VCaP (cell line): ENCODE measurements around the gene GEMIN4.

Source experiments
- H3K27ac ChIP-seq: fragments of 450-650 bp; 2 replicates; pipeline ENCODE4 v1.5.1; 2017
- TF ChIP-seq, protein P1 (sequence below): fragments of 450-650 bp; conservative IDR thresholded peaks from 2 replicates; pipeline ENCODE4 v1.5.1; 2017; ENCODE audit warnings: mild to moderate bottlenecking, moderate library complexity

The GEMIN4 gene

DNA sequence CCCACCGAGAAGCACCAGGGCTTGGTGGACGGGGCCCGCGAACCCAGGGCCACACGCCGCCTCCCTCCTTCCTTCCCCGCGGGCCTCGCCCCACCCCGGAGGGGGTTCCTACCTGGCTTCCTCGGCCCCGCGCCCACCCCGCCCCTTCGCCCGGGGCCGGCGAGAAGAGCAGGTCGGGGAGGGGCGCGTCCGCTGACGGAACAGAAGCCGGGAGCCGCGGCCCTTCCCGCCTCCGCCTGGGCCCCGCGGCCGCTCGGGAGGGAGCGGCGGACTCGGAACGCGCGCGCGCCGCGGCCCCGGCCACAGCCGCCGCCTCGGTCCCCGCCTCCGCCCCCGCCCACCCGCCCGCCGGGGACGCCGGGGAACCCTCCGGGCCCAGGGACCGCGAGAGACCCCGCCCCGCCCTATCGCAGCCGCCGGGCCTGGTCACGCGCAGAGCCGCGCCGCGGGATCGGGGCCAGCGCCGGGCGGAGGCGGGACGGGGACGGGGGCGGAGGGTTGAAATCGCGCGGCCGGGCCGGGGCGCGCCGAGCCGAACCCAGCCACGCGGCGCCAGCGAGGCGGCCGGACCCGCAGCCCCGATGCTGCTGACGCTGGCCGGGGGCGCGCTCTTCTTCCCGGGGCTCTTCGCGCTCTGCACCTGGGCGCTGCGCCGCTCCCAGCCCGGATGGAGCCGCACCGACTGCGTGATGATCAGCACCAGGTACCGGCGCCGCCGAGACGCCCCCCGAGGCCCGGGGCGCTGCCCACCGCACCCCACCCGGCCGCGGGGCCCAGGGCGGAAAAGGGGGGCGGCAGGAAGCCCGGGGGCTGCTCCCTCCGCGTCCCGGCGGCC, 19.8 kb downstream of the GEMIN4 start, which contains the start of gene TLCD3A:
Gene TLCD3A, plus strand, starts transcription at position 530 of the 835 bp plus-strand sequence. Its CDS starts 52 bp downstream, at position 582.
- TF ChIP-seq, protein P1, sequence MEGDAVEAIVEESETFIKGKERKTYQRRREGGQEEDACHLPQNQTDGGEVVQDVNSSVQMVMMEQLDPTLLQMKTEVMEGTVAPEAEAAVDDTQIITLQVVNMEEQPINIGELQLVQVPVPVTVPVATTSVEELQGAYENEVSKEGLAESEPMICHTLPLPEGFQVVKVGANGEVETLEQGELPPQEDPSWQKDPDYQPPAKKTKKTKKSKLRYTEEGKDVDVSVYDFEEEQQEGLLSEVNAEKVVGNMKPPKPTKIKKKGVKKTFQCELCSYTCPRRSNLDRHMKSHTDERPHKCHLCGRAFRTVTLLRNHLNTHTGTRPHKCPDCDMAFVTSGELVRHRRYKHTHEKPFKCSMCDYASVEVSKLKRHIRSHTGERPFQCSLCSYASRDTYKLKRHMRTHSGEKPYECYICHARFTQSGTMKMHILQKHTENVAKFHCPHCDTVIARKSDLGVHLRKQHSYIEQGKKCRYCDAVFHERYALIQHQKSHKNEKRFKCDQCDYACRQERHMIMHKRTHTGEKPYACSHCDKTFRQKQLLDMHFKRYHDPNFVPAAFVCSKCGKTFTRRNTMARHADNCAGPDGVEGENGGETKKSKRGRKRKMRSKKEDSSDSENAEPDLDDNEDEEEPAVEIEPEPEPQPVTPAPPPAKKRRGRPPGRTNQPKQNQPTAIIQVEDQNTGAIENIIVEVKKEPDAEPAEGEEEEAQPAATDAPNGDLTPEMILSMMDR = no peak
- H3K27ac ChIP-seq = peak within 1 kb of the TSS; percentile 98

DNA sequence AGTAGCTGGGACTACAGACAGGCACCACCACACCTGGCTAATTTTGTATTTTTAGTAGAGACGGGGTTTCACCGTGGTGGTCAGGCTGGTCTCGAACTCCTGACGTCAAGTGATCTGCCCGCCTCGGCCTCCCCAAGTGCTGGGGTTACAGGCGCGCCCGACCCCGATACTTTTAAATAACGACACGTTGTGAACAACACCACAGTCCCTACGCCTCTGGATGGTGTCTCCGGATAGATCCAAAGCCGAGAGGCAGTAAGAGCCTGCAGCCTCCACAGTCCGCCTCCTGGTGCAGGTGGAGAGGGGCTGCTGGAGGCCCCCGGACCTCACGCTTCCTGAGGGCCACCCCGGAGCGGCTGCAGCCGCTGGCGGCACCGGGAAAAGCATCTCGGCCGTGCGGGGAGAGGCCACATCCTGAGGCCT, 20.4 kb downstream of the GEMIN4 start:
- TF ChIP-seq, protein P1 = no peak
- H3K27ac ChIP-seq = peak overlapping the region; percentile 98

DNA sequence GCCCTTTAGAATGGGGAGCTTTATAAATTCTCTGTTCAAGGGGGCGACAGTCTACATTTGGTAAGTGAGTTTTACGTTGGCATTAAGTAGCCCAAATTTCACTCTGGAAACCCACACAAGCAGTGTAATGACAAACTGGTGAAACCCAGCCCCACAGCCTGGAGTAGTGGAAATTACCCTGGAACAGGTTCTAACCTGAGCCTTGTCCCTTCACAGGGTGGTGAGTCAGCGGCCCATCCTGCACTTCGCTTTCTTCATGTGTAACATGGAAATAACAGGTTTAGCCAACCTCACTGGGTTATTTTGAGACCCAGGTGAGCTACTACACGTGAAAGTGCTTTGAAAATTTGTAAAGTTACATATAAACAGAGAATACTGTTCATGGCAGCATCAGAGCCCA, 23.2 kb downstream of the GEMIN4 start:
- TF ChIP-seq, protein P1 = no peak
- H3K27ac ChIP-seq = no peak overlapping the region

DNA sequence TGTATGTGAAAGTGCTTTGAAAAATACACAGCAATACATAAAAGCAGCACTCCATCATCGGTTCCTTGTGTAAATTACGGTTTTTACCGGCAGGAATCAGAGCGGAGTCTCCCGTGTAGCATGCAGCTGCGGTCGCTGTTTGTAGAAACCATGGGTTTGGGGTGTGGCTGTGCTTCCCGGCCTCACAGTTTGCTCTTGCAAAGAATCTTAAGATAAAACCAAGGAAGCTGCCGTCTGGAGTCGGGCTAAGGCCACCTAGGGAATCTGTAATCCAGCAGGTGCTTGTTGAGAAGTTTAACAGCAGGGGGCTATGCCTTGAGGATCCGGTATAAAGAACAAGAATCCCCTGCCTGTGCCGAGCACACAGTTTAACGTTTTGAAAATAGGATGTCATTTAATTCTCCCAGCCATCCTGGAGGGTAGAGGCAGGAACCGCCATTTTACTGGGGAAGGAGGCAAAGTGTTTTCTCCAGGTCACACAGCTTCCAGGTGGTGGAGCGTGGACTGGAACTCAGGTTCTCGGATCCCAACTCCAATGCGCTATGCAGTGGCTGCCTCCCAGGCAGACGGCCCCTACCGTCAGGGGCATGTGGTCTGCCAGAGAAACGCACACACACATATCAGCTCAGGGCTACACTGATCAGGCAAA, 25.7 kb downstream of the GEMIN4 start:
- TF ChIP-seq, protein P1 = no peak
- peak overlapping the region; percentile 14; the same call in 1 of the 2 replicates for H3K27ac ChIP-seq

DNA sequence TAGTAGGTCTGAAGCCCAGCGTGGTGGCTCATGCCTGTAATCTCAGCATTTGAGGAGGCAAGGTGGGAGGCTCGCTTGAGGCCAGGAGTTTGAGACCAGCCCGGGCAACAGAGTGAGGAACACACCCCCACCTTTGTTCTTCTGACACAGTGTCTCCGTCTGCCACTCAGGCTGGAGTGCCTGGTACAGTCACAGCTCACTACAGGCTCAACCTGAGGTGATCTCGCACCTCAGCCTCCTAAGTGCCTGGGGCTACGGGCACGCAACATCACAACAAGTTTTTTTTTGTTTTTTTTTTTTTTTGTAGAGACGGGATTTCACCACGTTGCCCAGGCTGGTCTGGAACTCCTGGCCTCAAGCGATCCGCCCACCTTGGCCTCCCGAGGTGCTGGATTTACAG, 26.3 kb downstream of the GEMIN4 start:
- no peak overlapping the region for H3K27ac ChIP-seq
- TF ChIP-seq, protein P1 = no peak

DNA sequence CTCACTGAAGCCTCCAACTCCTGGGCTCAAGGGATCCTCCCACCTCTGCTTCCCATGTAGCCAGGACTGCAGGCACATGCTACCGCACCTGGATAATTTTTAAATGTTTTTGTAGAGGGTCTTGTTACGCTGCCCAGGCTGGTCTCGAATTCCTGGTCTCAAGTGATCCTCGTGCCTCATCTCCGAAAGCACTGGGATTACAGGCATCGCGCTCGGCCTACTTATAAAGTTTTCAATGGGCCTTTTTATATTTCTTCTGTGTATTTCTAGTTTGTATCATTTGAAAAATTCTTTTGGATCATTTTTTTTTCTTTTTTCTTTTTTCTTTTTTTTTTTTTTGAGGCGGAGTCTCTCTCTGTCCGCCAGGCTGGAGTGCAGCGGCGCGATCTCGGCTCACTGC, 27.0 kb downstream of the GEMIN4 start:
- TF ChIP-seq, protein P1 = no peak
- H3K27ac ChIP-seq = no peak overlapping the region

DNA sequence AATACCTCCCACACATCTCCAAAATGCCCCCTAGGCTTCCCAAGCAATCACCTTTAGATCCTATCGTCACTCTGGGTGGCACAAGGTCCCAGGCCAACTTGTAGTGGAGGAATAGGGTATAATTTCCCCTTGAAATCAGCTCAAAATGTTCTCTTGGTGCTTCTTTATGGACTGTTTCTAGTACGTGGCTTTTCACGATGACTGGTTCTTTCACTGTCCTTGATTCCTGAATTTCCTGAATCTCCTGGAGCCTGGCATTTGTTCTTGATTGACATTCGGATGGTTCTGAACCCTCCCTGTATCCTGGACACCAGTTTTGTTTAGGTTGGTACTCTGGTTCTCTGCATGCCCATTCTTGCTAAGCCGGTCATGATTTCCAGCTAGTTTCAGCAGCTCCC, 30.5 kb downstream of the GEMIN4 start:
- peak overlapping the region; percentile 54 for H3K27ac ChIP-seq

More for the DNA sequence above, 30.5 kb downstream of the GEMIN4 start:
- TF ChIP-seq, protein P1 = no peak
